ENCODE data around the gene SIRT6.

SIRT6 gene

DNA sequence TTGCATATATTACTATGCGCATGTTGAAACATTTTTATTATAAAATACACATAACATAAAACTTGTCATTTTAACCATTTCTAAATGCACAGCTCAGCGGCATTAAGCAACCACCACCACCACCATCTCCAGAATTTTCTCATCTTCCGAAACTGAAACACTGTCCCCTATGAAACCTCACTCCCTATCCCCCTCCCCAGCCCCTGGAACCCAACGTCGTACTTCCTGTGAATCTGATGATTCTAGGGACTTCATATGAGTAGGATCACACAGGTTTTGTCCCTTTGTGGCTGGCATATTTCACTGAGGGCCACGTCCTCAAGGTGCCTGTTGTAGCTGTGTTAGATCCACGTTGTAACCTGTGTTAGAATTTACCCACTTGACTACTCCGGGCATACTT lies 57.7 kb downstream of the SIRT6 start:
- DNase-seq (ENCODE audit: low spot score), result no peak
- peak overlapping the region; percentile 85 for H3K4me3 ChIP-seq
- no peak overlapping the region for H3K27ac ChIP-seq
- TF ChIP-seq, protein P1, sequence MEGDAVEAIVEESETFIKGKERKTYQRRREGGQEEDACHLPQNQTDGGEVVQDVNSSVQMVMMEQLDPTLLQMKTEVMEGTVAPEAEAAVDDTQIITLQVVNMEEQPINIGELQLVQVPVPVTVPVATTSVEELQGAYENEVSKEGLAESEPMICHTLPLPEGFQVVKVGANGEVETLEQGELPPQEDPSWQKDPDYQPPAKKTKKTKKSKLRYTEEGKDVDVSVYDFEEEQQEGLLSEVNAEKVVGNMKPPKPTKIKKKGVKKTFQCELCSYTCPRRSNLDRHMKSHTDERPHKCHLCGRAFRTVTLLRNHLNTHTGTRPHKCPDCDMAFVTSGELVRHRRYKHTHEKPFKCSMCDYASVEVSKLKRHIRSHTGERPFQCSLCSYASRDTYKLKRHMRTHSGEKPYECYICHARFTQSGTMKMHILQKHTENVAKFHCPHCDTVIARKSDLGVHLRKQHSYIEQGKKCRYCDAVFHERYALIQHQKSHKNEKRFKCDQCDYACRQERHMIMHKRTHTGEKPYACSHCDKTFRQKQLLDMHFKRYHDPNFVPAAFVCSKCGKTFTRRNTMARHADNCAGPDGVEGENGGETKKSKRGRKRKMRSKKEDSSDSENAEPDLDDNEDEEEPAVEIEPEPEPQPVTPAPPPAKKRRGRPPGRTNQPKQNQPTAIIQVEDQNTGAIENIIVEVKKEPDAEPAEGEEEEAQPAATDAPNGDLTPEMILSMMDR (IDR thresholded peaks at IDR 0.05), result no peak

Data from coronary artery (tissue), 2 donors.